CD14-positive monocyte (primary cell): ENCODE measurements around the gene FNDC1. TPM values are rescaled to one million over a fixed set of nuclear protein-coding genes. Genes with fewer than 3 reads are reported as not detected.
A peak's percentile ranks its signal among the peaks of the same experiment; 100 is the strongest.

Experiments used
- DNase-seq, 3 donors: peaks; one replicate each; pipeline ENCODE4 v3.0.0-alpha.2; 2011 to 2022
- H2AFZ ChIP-seq: 2 replicates; pipeline ENCODE4 v1.6.0; 2012; ENCODE audit warnings: mild to moderate bottlenecking, low read depth, low read length, inconsistent platforms; ENCODE audit not compliant: insufficient read depth, poor library complexity, severe bottlenecking
- H3K27ac ChIP-seq, 2 donors: 1 replicate in 1 of 2; 2 replicates in 1 of 2; pipeline ENCODE4 v1.5.1; 2012 to 2013; ENCODE audit warnings: low read length in 2 of 2, control low read depth in 1 of 2, inconsistent platforms in 1 of 2, low read depth in 1 of 2, mild to moderate bottlenecking in 1 of 2
- H3K27me3 ChIP-seq, 2 donors: one replicate each; pipeline versions ENCODE4 v1.6.0 to v1.6.1; 2011 to 2013; ENCODE audit warnings: low read length in 2 of 2; ENCODE audit not compliant: control insufficient read depth in 2 of 2, insufficient read depth in 2 of 2
- H3K36me3 ChIP-seq, 2 donors: replicated peaks in 1 of 2; 1 replicate in 1 of 2; 2 replicates in 1 of 2; pipeline versions ENCODE4 v1.5.1 to v1.6.1; 2012 to 2013; ENCODE audit warnings: low read length in 2 of 2, control low read depth in 1 of 2, inconsistent platforms in 1 of 2, mild to moderate bottlenecking in 1 of 2; ENCODE audit not compliant: insufficient read depth in 2 of 2, control insufficient read depth in 1 of 2
- H3K4me1 ChIP-seq, 2 donors: 1 replicate in 1 of 2; 2 replicates in 1 of 2; pipeline versions ENCODE4 v1.5.1 to v1.6.1; 2012 to 2013; ENCODE audit warnings: low read length in 2 of 2, control low read depth in 1 of 2, inconsistent platforms in 1 of 2, mild to moderate bottlenecking in 1 of 2, moderate library complexity in 1 of 2; ENCODE audit not compliant: insufficient read depth in 2 of 2, control insufficient read depth in 1 of 2
- H3K4me2 ChIP-seq: replicated peaks from 2 replicates; pipeline ENCODE3; 2012; ENCODE audit warnings: low read length, moderate library complexity, mild to moderate bottlenecking; ENCODE audit not compliant: poor library complexity, severe bottlenecking; ENCODE audit errors: extremely low read depth
- H3K4me3 ChIP-seq, 3 experiments: fragments of 200-600 bp in 1 of 3; sonication (generic) in 1 of 3; replicated peaks in 1 of 3; 1 replicate in 2 of 3; 2 replicates in 1 of 3; pipeline ENCODE4 v1.5.1; 2011 to 2013; ENCODE audit warnings: low read length in 3 of 3, mild to moderate bottlenecking in 3 of 3, control low read depth in 2 of 3, low read depth in 2 of 3, inconsistent platforms in 1 of 3, moderate library complexity in 1 of 3
- H3K79me2 ChIP-seq: 2 replicates; pipeline ENCODE4 v1.6.0; 2012; ENCODE audit warnings: mild to moderate bottlenecking, control low read depth, inconsistent platforms, low read length, moderate library complexity; ENCODE audit not compliant: insufficient read depth
- H3K9ac ChIP-seq: 2 replicates; pipeline ENCODE4 v1.6.0; 2017; ENCODE audit warnings: low read length, mild to moderate bottlenecking; ENCODE audit not compliant: insufficient read depth, poor library complexity, severe bottlenecking
- H3K9me3 ChIP-seq, 2 donors: replicated peaks in 1 of 2; 1 replicate in 1 of 2; 2 replicates in 1 of 2; pipeline versions ENCODE4 v1.5.1 to v1.6.1; 2012 to 2013; ENCODE audit warnings: low read length in 2 of 2, control low read depth in 1 of 2; ENCODE audit not compliant: control insufficient read depth in 1 of 2, insufficient read depth in 1 of 2
- H4K20me1 ChIP-seq: 2 replicates; pipeline ENCODE4 v1.6.0; 2012; ENCODE audit warnings: mild to moderate bottlenecking, low read length, control low read depth, moderate library complexity; ENCODE audit not compliant: insufficient read depth
- H3K27ac Mint-ChIP-seq, 7 donors: one replicate each; pipeline ENCODE4 v1.8.0; 2020; ENCODE audit warnings: mild to moderate bottlenecking in 7 of 7, mixed read lengths in 7 of 7, moderate library complexity in 6 of 7, inconsistent platforms in 2 of 7
- H3K27me3 Mint-ChIP-seq, 3 donors: one replicate each; pipeline ENCODE4 v1.8.0; 2021 to 2022; ENCODE audit warnings: low read depth in 3 of 3, mild to moderate bottlenecking in 3 of 3, mixed read lengths in 3 of 3, moderate library complexity in 3 of 3, inconsistent platforms in 1 of 3
- H3K36me3 Mint-ChIP-seq, 2 donors: one replicate each; pipeline ENCODE4 v1.8.0; 2020; ENCODE audit warnings: mixed read lengths in 2 of 2, inconsistent platforms in 1 of 2, mild to moderate bottlenecking in 1 of 2
- H3K4me1 Mint-ChIP-seq: one replicate; pipeline ENCODE4 v1.8.0; 2020; ENCODE audit warnings: mild to moderate bottlenecking, mixed read lengths
- H3K4me3 Mint-ChIP-seq, 2 donors: one replicate each; pipeline ENCODE4 v1.8.0; 2020; ENCODE audit warnings: mild to moderate bottlenecking in 2 of 2, mixed read lengths in 2 of 2, moderate library complexity in 1 of 2
- H3K9me3 Mint-ChIP-seq, 7 donors: one replicate each; pipeline ENCODE4 v1.8.0; 2020 to 2022; ENCODE audit warnings: mixed read lengths in 7 of 7, mild to moderate bottlenecking in 6 of 7, moderate library complexity in 6 of 7, inconsistent platforms in 2 of 7
- CTCF ChIP-seq: fragments of 200-600 bp; IDR thresholded peaks from one replicate; pipeline ENCODE4 v1.8.0; 2022; ENCODE audit warnings: antibody characterized with exemption, mild to moderate bottlenecking
- WGBS: methylation state at CpG from one replicate; pipeline ENCODE4 v1.1.5; 2013; ENCODE audit warnings: missing lambda C conversion rate; ENCODE audit not compliant: insufficient coverage; 5-methylcytosine and 5-hydroxymethylcytosine counted together
- intact Hi-C, 2 donors: fragments of 100-400 bp; cut with micrococcal nuclease; formaldehyde crosslinking; loops; one replicate each; pipeline versions ENCODE4 v1.15.0 to v1.15.1; 2023
- polyA plus RNA-seq, 3 donors: library from polyadenylated mRNA; depleted of rRNA in 1 of 3; unstranded in 2 of 3; stranded (reverse) in 1 of 3; fragments of 300-500 nt in 2 of 3; fragments of >200 nt in 1 of 3; fragmentation: Illumina TruSeq in 2 of 3; gene quantifications; 1 replicate in 2 of 3; 2 replicates in 1 of 3; pipeline ENCODE4 v1.2.3, GENCODE V29; 2012 to 2021

FNDC1 gene
- polyA plus RNA-seq, 3 donors: not detected

GRCh38 chr6:159163901-159164370 is 5.3 kb upstream of the FNDC1 start:
- TF ChIP-seq CTCF: no peak
- H3K4me1 Mint-ChIP-seq: peaks cover 8% of the 10 kb centered on the region
- Histone ChIP-seq H3K9me3 (peaks cover 4 to 15% of the 10 kb centered on the region in 2 donors), H3K27ac (no peak overlapping the region), H3K4me2 (no peak overlapping the region), H3K4me1 (peaks cover 6 to 7% of the 10 kb centered on the region in 2 donors), H3K36me3 (no peaks in the 10 kb centered on the region), H3K27me3 (peaks cover 22 to 34% of the 10 kb centered on the region in 2 donors), H3K79me2 (no peaks in the 10 kb centered on the region), H4K20me1 (no peaks in the 10 kb centered on the region), H2AFZ (no peak overlapping the region), H3K9ac (no peak overlapping the region), H3K4me3 (no peak overlapping the region)
- H3K4me3 Mint-ChIP-seq: no peak overlapping the region
- no peak for DNase-seq
- intact Hi-C loops: no loop called here
- no peaks in the 10 kb centered on the region for H3K36me3 Mint-ChIP-seq
- H3K9me3 Mint-ChIP-seq: peaks cover 3 to 12% (median 7%) of the 10 kb centered on the region in 7 donors
- peaks cover 39 to 46% (median 43%) of the 10 kb centered on the region in 3 donors for H3K27me3 Mint-ChIP-seq
- no peak overlapping the region for H3K27ac Mint-ChIP-seq
- WGBS: 88% methylated on average over 3 of the region's 5 CpGs

GRCh38 chr6:159168536-159169192 is 536 bp upstream of the FNDC1 start:
- H3K4me3 ChIP-seq: peak overlapping the region in 2 of 3 experiments; percentile 15 to 65

More at GRCh38 chr6:159168536-159169192, 536 bp upstream of the FNDC1 start:
- intact Hi-C loops: loop anchor here in 1 of 2 donors (2.0 kb wide), 1 partner anchor 486 kb away; no protein-coding TSS in a partner anchor
- Histone ChIP-seq H3K27me3 (peaks cover 58 to 76% of the 10 kb centered on the region in 2 donors), H3K9me3 (peaks cover 0 to 23% of the 10 kb centered on the region in 2 donors), H3K4me1 (peaks cover 12 to 16% of the 10 kb centered on the region in 2 donors), H3K79me2 (no peaks in the 10 kb centered on the region), H3K27ac (no peak overlapping the region), H3K9ac (no peak overlapping the region), H4K20me1 (no peaks in the 10 kb centered on the region), H2AFZ (peak overlapping the region; percentile 56), H3K36me3 (no peaks in the 10 kb centered on the region), H3K4me2 (peak overlapping the region; percentile 67)
- Mint-ChIP-seq H3K4me1 (peaks cover 20% of the 10 kb centered on the region), H3K4me3 (peak overlapping the region; percentile 73 to 89), H3K36me3 (no peaks in the 10 kb centered on the region), H3K27ac (peak overlapping the region in 1 of 7 donors; percentile 42), H3K9me3 (peaks cover 0 to 15% (median 5%) of the 10 kb centered on the region in 7 donors), H3K27me3 (peaks cover 70 to 82% (median 72%) of the 10 kb centered on the region in 3 donors)
- 9% methylated on average over 43 of the region's 43 CpGs for WGBS
- DNase-seq: no peak
- TF ChIP-seq CTCF: no peak
